ENCODE data around the gene SALL3. TPM values are rescaled to one million over a fixed set of nuclear protein-coding genes. Genes with fewer than 3 reads are reported as not detected.

SALL3 gene
- total RNA-seq, 1 donor: not detected

- TF ChIP-seq, protein P1, sequence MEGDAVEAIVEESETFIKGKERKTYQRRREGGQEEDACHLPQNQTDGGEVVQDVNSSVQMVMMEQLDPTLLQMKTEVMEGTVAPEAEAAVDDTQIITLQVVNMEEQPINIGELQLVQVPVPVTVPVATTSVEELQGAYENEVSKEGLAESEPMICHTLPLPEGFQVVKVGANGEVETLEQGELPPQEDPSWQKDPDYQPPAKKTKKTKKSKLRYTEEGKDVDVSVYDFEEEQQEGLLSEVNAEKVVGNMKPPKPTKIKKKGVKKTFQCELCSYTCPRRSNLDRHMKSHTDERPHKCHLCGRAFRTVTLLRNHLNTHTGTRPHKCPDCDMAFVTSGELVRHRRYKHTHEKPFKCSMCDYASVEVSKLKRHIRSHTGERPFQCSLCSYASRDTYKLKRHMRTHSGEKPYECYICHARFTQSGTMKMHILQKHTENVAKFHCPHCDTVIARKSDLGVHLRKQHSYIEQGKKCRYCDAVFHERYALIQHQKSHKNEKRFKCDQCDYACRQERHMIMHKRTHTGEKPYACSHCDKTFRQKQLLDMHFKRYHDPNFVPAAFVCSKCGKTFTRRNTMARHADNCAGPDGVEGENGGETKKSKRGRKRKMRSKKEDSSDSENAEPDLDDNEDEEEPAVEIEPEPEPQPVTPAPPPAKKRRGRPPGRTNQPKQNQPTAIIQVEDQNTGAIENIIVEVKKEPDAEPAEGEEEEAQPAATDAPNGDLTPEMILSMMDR (IDR thresholded peaks at IDR 0.05; ENCODE audit: insufficient read depth, low read length): no peak
- no peak overlapping the region for H3K4me3 ChIP-seq (ENCODE audit: low read depth, low read length)
- DNase-seq (ENCODE audit: low read depth): no peak
These were observed 34.3 kb downstream of the SALL3 start for GRCh38 chr18:79013869-79014268.

DNA sequence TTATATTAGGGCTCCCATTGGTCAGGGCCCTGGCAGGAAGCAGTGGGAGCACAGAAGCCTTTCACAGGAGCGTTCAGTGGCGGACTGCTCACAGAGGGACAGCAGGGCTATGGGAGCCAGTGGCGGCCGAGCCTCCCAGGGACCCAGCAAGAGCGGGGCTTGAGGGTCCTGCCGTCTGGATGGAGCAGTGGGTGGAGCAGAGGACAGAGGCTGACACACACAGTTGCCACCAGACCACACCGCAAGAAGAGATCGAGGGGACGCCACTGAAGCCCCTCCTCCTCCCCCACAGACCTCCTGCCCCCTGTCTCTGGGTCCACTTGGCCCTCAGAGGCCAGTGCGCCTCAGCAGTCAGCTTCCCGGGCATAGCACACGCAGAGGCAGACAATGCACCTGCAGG, 39.3 kb downstream of the SALL3 start:
- no peak for DNase-seq (ENCODE audit: low read depth)
- TF ChIP-seq, protein P1 (IDR thresholded peaks at IDR 0.05; ENCODE audit: insufficient read depth, low read length): no peak
- H3K4me3 ChIP-seq (ENCODE audit: low read depth, low read length): no peak overlapping the region

DNA sequence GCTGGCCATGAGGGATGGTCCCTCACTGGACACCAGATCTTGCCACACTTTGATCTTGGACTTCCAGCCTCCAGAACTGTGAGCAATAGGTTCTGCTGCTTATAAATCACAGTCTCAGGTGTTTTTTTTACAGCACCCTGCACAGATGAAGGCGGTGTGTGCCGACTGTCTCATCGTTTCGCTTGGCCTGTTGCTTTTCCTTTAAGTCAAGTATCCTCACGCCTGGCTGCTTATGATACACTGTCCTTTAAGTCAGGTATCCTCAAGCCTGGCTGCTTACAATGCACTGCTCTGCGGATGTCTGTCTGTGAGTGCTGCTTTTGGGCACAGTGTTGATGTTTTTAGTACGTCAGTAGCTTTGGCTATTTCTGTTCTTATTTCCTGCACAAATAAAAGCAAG, 40.3 kb downstream of the SALL3 start:
- TF ChIP-seq, protein P1 (IDR thresholded peaks at IDR 0.05; ENCODE audit: insufficient read depth, low read length): no peak
- no peak for DNase-seq (ENCODE audit: low read depth)
- H3K4me3 ChIP-seq (ENCODE audit: low read depth, low read length): no peak overlapping the region

- TF ChIP-seq, protein P1 (IDR thresholded peaks at IDR 0.05; ENCODE audit: insufficient read depth, low read length): no peak
- no peak overlapping the region for H3K4me3 ChIP-seq (ENCODE audit: low read depth, low read length)
- no peak for DNase-seq (ENCODE audit: low read depth)
These were observed 43.0 kb downstream of the SALL3 start for GRCh38 chr18:79022603-79023002.

DNA sequence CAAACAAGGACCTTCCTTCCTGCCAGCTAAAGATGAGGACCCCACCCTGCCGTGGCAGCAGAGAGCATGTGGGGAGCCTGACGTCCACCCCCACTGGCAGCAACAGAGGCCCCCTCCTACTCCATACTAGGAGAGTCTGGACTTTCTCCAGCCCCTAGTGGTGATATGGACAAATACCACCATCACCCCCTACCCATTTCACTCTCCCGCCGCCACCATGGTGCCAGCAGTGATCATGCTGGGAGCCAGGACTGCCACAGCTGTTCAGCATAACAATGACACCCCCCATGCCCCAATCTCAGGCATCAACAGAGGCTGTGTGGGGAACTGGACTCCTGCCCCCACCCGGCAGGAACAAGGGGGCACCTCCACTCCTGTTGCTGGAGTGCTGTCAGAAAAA, 46.9 kb downstream of the SALL3 start:
- H3K4me3 ChIP-seq (ENCODE audit: low read depth, low read length): no peak overlapping the region
- TF ChIP-seq, protein P1 (IDR thresholded peaks at IDR 0.05; ENCODE audit: insufficient read depth, low read length): no peak
- DNase-seq (ENCODE audit: low read depth): no peak

GRCh38 chr18:79030680-79031079, 51.1 kb downstream of the SALL3 start:
- TF ChIP-seq, protein P1 (IDR thresholded peaks at IDR 0.05; ENCODE audit: insufficient read depth, low read length): no peak
- no peak for DNase-seq (ENCODE audit: low read depth)

GRCh38 chr18:79042276-79042675, 62.7 kb downstream of the SALL3 start:
- no peak overlapping the region for H3K4me3 ChIP-seq (ENCODE audit: low read depth, low read length)
- TF ChIP-seq, protein P1 (IDR thresholded peaks at IDR 0.05; ENCODE audit: insufficient read depth, low read length): no peak
- DNase-seq (ENCODE audit: low read depth): no peak

More at GRCh38 chr18:79030680-79031079, 51.1 kb downstream of the SALL3 start:
- H3K4me3 ChIP-seq (ENCODE audit: low read depth, low read length): no peak overlapping the region

All from fibroblast of the aortic adventitia (primary cell).